ENCODE results near the gene PTGFRN.

DNA sequence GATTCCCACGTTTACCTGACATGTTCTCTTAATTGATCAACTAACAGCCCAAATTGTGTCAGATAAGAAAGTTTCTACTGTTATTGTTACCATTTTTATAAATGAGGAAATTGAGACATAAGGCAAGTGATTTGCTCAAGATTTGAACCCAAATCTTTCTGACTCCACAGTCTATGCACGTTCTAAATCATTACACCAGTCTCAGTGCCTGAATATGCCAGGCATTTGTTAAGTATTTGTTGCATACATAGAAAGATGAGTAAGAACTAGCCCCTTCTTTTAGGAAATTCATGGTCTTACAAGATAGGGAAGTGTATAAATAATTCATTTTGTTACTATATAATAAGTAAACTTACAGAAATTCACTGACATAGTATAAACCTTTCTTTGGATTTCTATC, 84.7 kb downstream of the PTGFRN start:
- TF ChIP-seq, protein P1, sequence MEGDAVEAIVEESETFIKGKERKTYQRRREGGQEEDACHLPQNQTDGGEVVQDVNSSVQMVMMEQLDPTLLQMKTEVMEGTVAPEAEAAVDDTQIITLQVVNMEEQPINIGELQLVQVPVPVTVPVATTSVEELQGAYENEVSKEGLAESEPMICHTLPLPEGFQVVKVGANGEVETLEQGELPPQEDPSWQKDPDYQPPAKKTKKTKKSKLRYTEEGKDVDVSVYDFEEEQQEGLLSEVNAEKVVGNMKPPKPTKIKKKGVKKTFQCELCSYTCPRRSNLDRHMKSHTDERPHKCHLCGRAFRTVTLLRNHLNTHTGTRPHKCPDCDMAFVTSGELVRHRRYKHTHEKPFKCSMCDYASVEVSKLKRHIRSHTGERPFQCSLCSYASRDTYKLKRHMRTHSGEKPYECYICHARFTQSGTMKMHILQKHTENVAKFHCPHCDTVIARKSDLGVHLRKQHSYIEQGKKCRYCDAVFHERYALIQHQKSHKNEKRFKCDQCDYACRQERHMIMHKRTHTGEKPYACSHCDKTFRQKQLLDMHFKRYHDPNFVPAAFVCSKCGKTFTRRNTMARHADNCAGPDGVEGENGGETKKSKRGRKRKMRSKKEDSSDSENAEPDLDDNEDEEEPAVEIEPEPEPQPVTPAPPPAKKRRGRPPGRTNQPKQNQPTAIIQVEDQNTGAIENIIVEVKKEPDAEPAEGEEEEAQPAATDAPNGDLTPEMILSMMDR (conservative IDR thresholded peaks at IDR 0.05; ENCODE audit: low read depth, low read length): no peak
- no peak for TF ChIP-seq EZH2 (IDR thresholded peaks at IDR 0.05; ENCODE audit: low read length, unreplicated experiment)
- no peak for TF ChIP-seq EZH2phosphoT487 (IDR thresholded peaks at IDR 0.05; ENCODE audit: borderline replicate concordance, low read length)
